Measurements from ENCODE around the gene QSOX1.

The QSOX1 gene

DNA sequence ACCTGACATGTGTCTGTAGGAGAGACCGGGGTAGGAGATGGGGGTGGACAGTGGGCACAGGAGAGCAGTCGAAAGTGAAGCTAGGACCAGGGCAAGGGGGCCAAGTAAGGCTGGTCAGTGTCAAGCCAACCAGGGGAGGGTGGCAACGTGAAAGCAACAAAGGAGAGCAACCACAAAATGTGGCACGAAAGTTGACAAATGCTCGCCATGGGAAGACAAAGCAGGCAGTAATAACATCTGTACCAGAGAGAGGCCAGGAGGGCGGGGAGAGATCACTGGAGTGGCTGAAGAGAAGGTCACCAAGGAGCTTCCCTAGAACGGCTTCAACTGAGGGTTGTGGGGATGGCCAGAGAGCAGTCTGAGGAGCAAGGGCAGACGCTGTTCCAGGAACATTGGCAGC is 17.0 kb downstream of the QSOX1 start:
- Histone ChIP-seq H3K9ac (ENCODE audit: low read length) (no peak overlapping the region), H3K79me2 (ENCODE audit: insufficient read depth, low read length) (no peaks in the 10 kb centered on the region), H3K4me3 (ENCODE audit: insufficient read depth, low read length, poor library complexity, severe bottlenecking) (no peak overlapping the region), H3K9me3 (ENCODE audit: insufficient read depth, low read length) (no peaks in the 10 kb centered on the region), H2AFZ (ENCODE audit: low read depth, low read length, severe bottlenecking) (no peak overlapping the region), H3K27me3 (ENCODE audit: low read length) (no peaks in the 10 kb centered on the region), H3F3A (ENCODE audit: insufficient read depth) (no peaks in the 10 kb centered on the region), H3K27ac (ENCODE audit: low read depth, low read length) (no peak overlapping the region), H4K20me1 (ENCODE audit: low read depth, low read length) (no peaks in the 10 kb centered on the region), H3K36me3 (ENCODE audit: low read length) (no peaks in the 10 kb centered on the region), H3K9me2 (replicated peaks; ENCODE audit: insufficient read depth, low read length) (no peaks in the 10 kb centered on the region), H3K4me2 (ENCODE audit: low read depth, low read length, poor library complexity, severe bottlenecking) (no peak overlapping the region)
- no peak for TF ChIP-seq CTCF (IDR thresholded peaks at IDR 0.05; ENCODE audit: insufficient read depth, low read length, poor library complexity, severe bottlenecking)
- no peak for TF ChIP-seq EZH2phosphoT487 (conservative IDR thresholded peaks at IDR 0.05; ENCODE audit: low read length)

GRCh38 chr1:180173451-180173850 is 18.8 kb downstream of the QSOX1 start:
- Histone ChIP-seq H3K9ac (ENCODE audit: low read length) (no peak overlapping the region), H2AFZ (ENCODE audit: low read depth, low read length, severe bottlenecking) (no peak overlapping the region), H4K20me1 (ENCODE audit: low read depth, low read length) (no peaks in the 10 kb centered on the region), H3K4me2 (ENCODE audit: low read depth, low read length, poor library complexity, severe bottlenecking) (no peak overlapping the region), H3K36me3 (ENCODE audit: low read length) (no peaks in the 10 kb centered on the region), H3K79me2 (ENCODE audit: insufficient read depth, low read length) (no peaks in the 10 kb centered on the region), H3K27me3 (ENCODE audit: low read length) (no peaks in the 10 kb centered on the region), H3K9me2 (replicated peaks; ENCODE audit: insufficient read depth, low read length) (no peaks in the 10 kb centered on the region), H3K9me3 (ENCODE audit: insufficient read depth, low read length) (no peaks in the 10 kb centered on the region), H3K27ac (ENCODE audit: low read depth, low read length) (no peak overlapping the region), H3K4me3 (ENCODE audit: insufficient read depth, low read length, poor library complexity, severe bottlenecking) (no peak overlapping the region), H3F3A (ENCODE audit: insufficient read depth) (no peaks in the 10 kb centered on the region)
- TF ChIP-seq CTCF (IDR thresholded peaks at IDR 0.05; ENCODE audit: insufficient read depth, low read length, poor library complexity, severe bottlenecking) (no peak), EZH2phosphoT487 (conservative IDR thresholded peaks at IDR 0.05; ENCODE audit: low read length) (no peak)

GRCh38 chr1:180173952-180174351 is 19.3 kb downstream of the QSOX1 start:
- Histone ChIP-seq H3K9ac (ENCODE audit: low read length) (no peak overlapping the region), H3F3A (ENCODE audit: insufficient read depth) (no peaks in the 10 kb centered on the region), H4K20me1 (ENCODE audit: low read depth, low read length) (no peaks in the 10 kb centered on the region), H3K4me2 (ENCODE audit: low read depth, low read length, poor library complexity, severe bottlenecking) (no peak overlapping the region), H3K4me3 (ENCODE audit: insufficient read depth, low read length, poor library complexity, severe bottlenecking) (no peak overlapping the region), H3K27ac (ENCODE audit: low read depth, low read length) (no peak overlapping the region), H3K9me3 (ENCODE audit: insufficient read depth, low read length) (no peaks in the 10 kb centered on the region), H3K79me2 (ENCODE audit: insufficient read depth, low read length) (no peaks in the 10 kb centered on the region), H3K36me3 (ENCODE audit: low read length) (no peaks in the 10 kb centered on the region), H3K9me2 (replicated peaks; ENCODE audit: insufficient read depth, low read length) (no peaks in the 10 kb centered on the region), H3K27me3 (ENCODE audit: low read length) (no peaks in the 10 kb centered on the region), H2AFZ (ENCODE audit: low read depth, low read length, severe bottlenecking) (no peak overlapping the region)
- no peak for TF ChIP-seq CTCF (IDR thresholded peaks at IDR 0.05; ENCODE audit: insufficient read depth, low read length, poor library complexity, severe bottlenecking)
- no peak for TF ChIP-seq EZH2phosphoT487 (conservative IDR thresholded peaks at IDR 0.05; ENCODE audit: low read length)

DNA sequence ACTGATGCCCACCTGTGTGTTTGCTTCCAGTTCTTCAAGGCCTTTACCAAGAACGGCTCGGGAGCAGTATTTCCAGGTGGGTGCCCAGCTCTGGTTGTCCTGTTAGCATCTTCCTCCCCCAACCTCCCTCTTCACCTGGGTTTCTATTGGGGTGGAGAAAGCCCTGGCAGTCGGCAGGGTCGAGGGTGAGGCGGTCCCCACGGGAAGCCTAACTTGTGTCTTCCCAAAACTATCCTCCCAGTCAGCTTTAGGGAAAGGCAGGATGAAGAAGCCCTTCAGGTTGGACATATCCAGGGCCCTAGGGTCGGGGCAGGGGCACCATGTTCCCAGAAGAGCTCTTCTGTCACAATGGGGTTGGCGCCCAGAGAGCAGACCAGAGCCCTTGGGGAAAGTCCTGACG is 20.6 kb downstream of the QSOX1 start:
- no peak overlapping the region for H3K4me2 ChIP-seq (ENCODE audit: low read depth, low read length, poor library complexity, severe bottlenecking)
- H3K27me3 ChIP-seq (ENCODE audit: low read length) = no peaks in the 10 kb centered on the region
- H3K9me2 ChIP-seq (replicated peaks; ENCODE audit: insufficient read depth, low read length) = no peaks in the 10 kb centered on the region
- no peaks in the 10 kb centered on the region for H4K20me1 ChIP-seq (ENCODE audit: low read depth, low read length)
- H3K36me3 ChIP-seq (ENCODE audit: low read length) = no peaks in the 10 kb centered on the region
- no peak overlapping the region for H3K9ac ChIP-seq (ENCODE audit: low read length)
- no peaks in the 10 kb centered on the region for H3F3A ChIP-seq (ENCODE audit: insufficient read depth)
- no peak overlapping the region for H2AFZ ChIP-seq (ENCODE audit: low read depth, low read length, severe bottlenecking)
- H3K27ac ChIP-seq (ENCODE audit: low read depth, low read length) = no peak overlapping the region
- H3K4me3 ChIP-seq (ENCODE audit: insufficient read depth, low read length, poor library complexity, severe bottlenecking) = no peak overlapping the region
- no peaks in the 10 kb centered on the region for H3K9me3 ChIP-seq (ENCODE audit: insufficient read depth, low read length)
- H3K79me2 ChIP-seq (ENCODE audit: insufficient read depth, low read length) = no peaks in the 10 kb centered on the region
- TF ChIP-seq EZH2phosphoT487 (conservative IDR thresholded peaks at IDR 0.05; ENCODE audit: low read length) (no peak), CTCF (IDR thresholded peaks at IDR 0.05; ENCODE audit: insufficient read depth, low read length, poor library complexity, severe bottlenecking) (no peak)

All from SU-DHL-6 (cell line).